ENCODE data around the gene GSTM3.
A peak's percentile ranks its signal among the peaks of the same experiment; 100 is the strongest.

The GSTM3 gene

GRCh38 chr1:109740615-109741373 lies at the start of gene GSTM3:
Gene GSTM3 (minus strand): TSS chr1:109741038. CDS start chr1:109740287, 751 bp downstream.
- no peak for TF ChIP-seq ZFX (IDR thresholded peaks at IDR 0.05; ENCODE audit: borderline replicate concordance)
- TF ChIP-seq, protein P1, sequence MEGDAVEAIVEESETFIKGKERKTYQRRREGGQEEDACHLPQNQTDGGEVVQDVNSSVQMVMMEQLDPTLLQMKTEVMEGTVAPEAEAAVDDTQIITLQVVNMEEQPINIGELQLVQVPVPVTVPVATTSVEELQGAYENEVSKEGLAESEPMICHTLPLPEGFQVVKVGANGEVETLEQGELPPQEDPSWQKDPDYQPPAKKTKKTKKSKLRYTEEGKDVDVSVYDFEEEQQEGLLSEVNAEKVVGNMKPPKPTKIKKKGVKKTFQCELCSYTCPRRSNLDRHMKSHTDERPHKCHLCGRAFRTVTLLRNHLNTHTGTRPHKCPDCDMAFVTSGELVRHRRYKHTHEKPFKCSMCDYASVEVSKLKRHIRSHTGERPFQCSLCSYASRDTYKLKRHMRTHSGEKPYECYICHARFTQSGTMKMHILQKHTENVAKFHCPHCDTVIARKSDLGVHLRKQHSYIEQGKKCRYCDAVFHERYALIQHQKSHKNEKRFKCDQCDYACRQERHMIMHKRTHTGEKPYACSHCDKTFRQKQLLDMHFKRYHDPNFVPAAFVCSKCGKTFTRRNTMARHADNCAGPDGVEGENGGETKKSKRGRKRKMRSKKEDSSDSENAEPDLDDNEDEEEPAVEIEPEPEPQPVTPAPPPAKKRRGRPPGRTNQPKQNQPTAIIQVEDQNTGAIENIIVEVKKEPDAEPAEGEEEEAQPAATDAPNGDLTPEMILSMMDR (IDR thresholded peaks at IDR 0.05), result no peak
- H3K27ac ChIP-seq, result no peak within 1 kb of the TSS

- TF ChIP-seq, protein P1 (IDR thresholded peaks at IDR 0.05), result no peak
- no peak for TF ChIP-seq ZFX (IDR thresholded peaks at IDR 0.05; ENCODE audit: borderline replicate concordance)
- no peak overlapping the region for H3K27ac ChIP-seq
Observed at GRCh38 chr1:109790329-109790728, 49.5 kb upstream of the GSTM3 start.

DNA sequence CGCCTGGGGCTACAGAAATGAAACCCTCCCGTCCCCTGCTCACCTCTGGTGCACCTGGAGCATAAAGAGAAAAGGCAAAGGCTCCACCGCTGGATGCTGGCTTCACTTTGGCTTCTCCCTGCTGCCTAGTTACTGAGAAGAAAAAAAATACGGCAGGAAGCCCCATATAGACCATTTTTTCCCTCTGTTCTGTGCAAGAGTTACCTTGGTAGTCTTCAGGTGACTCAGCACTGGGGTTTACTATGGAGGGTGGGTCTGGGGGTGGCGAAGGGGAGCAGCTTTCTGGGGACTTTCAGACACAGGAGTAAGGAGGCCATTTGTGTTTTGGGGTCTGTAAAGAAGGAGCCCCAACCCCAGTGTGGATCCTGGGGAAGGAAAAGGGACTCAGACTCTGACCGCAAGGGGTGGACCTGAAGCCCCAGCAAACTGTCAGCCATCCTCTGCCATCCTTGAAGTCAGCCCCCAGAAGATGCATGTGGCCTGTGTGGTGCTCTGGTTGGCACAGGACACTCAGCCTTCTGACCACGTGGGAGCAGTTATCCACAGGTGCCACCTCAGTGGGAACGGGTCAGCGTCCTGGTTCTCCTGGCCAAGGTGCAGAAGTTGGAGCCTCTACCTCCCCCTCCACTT lies 48.8 kb upstream of the GSTM3 start:
- TF ChIP-seq ZFX (IDR thresholded peaks at IDR 0.05; ENCODE audit: borderline replicate concordance), result no peak
- TF ChIP-seq, protein P1 (IDR thresholded peaks at IDR 0.05), result no peak

DNA sequence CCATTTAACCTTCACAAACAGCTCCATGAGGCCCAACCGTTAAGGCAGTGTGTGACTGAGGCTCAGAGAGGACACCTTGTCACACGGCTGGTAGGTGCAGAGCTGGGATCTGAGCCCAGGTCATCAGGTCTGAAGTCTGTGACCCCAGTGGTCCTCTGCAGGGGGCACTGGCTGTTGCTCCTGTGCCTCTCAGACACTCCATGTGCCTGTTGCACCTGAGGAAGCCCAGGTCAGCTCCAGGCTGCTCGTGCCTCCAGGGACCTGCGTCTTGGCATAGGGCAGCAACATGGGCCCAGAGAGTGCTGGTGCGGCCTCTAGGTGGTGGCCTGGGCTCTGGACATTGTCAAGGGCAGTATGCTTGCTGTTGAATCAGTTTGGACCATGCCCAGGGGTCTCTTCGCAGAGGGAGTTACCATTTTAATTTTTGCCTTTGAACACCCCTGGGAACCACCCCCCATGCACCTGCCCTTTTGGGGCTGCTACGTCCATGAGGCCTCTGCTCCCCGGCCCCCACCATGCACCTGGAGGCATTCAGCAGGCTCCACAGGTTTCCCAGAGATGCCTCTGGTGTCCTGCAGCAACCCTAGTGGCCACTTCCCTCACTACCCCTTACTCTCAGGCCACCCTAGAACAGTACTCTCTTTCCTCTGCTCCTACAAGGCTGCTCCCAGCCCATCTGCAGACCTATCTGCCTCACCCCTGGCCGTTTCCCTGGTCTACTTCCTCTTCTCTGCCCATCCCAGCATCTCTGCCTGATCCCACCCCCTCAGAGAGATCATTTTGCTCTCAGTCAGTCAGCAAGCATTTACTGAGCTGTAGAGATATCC lies 48.1 kb upstream of the GSTM3 start:
- no peak for TF ChIP-seq ZFX (IDR thresholded peaks at IDR 0.05; ENCODE audit: borderline replicate concordance)
- TF ChIP-seq, protein P1 (IDR thresholded peaks at IDR 0.05), result peak; percentile 30
- H3K27ac ChIP-seq, result no peak overlapping the region

More for the DNA sequence above, 48.8 kb upstream of the GSTM3 start:
- no peak overlapping the region for H3K27ac ChIP-seq

- no peak overlapping the region for H3K27ac ChIP-seq
- no peak for TF ChIP-seq ZFX (IDR thresholded peaks at IDR 0.05; ENCODE audit: borderline replicate concordance)
- TF ChIP-seq, protein P1 (IDR thresholded peaks at IDR 0.05), result no peak
Observed at GRCh38 chr1:109787845-109788601, 47.2 kb upstream of the GSTM3 start.

- no peak overlapping the region for H3K27ac ChIP-seq
- no peak for TF ChIP-seq ZFX (IDR thresholded peaks at IDR 0.05; ENCODE audit: borderline replicate concordance)
- TF ChIP-seq, protein P1 (IDR thresholded peaks at IDR 0.05), result no peak
Observed at GRCh38 chr1:109787211-109787844, 46.5 kb upstream of the GSTM3 start.

Data from 22Rv1 (cell line).